Fibroblast of villous mesenchyme (primary cell): Measurements from ENCODE around the gene MSI1. TPM values are rescaled to one million over a fixed set of nuclear protein-coding genes. Genes with fewer than 3 reads are reported as not detected.
"Not testable (repeated sequence)": the region's sequence is repeated elsewhere in the genome, so short reads cannot be mapped to it uniquely, and the experiment has no call there.

Source experiments
- DNase-seq: peaks from one replicate; pipeline ENCODE4 v3.0.0-alpha.2; 2010; ENCODE audit warnings: low read depth
- H3K4me3 ChIP-seq: 2 replicates; pipeline ENCODE4 v1.5.1; 2011; ENCODE audit warnings: low read depth, mild to moderate bottlenecking, low read length
- CTCF ChIP-seq: IDR thresholded peaks from 2 replicates; pipeline ENCODE4 v1.5.1; 2012; ENCODE audit warnings: low read depth, mild to moderate bottlenecking, low read length; ENCODE audit not compliant: insufficient read depth
- total RNA-seq: library from RNA; depleted of rRNA; stranded (reverse); fragments of >200 nt; gene quantifications from 2 replicates; pipeline ENCODE4 v1.2.3, GENCODE V29; 2012

The MSI1 gene
- total RNA-seq, 1 donor: not detected

- H3K4me3 ChIP-seq: no peak overlapping the region
- peak; percentile 12 for TF ChIP-seq CTCF
- DNase-seq: no peak
Observed at GRCh38 chr12:120346681-120347080, 22.3 kb downstream of the MSI1 start.

DNA sequence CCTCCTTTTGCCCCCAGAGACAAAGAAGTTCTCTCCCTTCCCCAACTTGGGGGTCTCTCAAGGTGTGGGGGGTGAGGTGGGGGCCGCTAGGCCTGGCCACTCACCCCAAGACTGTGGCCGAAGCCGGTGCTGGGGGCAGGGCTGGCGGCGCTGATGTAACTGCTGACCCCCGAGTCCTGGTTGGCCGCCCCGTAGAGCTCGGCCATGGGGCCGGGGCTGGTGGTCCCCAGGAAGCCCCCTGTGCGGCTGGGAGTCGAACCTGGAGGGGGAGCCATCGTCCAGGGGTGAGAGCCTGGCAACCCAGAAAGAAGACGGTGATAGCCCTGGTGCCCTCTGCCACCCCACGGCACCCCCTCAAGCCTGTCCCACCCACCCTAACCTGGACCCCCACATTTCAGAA is 22.9 kb downstream of the MSI1 start:
- no peak for TF ChIP-seq CTCF
- DNase-seq: no peak
- H3K4me3 ChIP-seq: no peak overlapping the region

- no peak for TF ChIP-seq CTCF
- DNase-seq: no peak
- no peak overlapping the region for H3K4me3 ChIP-seq
Observed at GRCh38 chr12:120343692-120344091, 25.3 kb downstream of the MSI1 start.

GRCh38 chr12:120343039-120343537 is 25.9 kb downstream of the MSI1 start:
- DNase-seq: no peak
- no peak overlapping the region for H3K4me3 ChIP-seq
- no peak for TF ChIP-seq CTCF

DNA sequence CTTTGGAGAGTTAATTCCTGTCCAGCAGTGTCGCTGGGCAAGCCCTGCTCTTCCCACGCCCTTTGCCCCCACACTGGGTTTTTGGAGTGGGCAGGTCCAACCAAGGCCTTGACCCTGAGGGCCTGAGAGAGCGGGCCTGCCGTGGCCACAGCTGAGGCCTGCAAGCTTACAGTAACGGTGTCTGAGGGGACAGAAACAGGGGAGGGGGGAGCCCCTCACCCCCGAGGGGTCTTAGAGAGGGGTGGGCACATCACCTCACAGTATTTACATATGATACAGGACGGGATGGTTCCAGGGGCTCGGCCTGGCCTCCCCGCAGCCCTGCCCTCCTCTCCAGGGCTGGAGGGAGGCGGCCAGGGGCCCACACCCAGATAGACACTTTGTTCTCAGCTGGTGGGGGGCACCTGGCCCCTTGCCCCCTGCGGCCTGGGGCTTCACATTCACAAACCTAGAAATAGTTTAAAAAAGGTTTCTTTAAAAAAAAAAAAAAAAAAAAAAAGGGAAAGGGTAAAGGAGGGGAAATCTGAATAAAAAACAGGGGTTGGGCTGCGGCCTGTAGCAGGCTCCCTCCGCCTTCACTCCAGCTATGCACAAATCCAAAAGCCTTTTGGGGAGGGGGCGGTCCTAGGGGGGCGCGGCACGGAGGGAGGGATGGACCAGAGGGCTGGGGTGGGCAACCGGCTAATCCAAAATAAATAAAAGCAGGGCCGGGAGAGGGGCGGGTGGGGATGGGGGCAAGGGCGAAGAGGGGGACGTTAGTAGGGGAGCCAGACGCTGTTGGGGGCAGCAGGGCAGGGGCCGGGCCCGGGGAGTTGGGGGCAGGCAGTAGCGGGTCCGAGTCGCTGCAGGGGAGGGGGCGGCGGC is 26.6 kb downstream of the MSI1 start:
- TF ChIP-seq CTCF: no peak
- H3K4me3 ChIP-seq: no peak overlapping the region
- no peak for DNase-seq

DNA sequence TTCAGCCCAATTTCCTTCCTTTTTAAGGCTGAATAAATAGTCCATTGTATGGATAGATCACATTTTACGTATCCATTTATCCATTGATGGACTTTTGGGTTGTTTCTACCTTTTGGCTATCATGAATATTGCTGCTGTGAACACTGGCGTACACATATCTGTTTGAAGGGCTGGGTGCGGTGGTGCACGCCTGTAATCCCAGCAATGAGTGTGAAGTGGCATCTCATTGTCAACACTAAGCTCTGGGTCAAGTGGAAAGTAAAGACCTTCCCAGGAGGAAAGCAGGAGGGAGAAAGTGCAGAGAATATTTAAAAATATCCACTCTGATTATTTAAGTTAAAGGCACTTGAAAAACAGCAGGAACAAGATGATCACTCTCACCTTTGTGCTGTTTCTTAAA is 29.7 kb downstream of the MSI1 start:
- TF ChIP-seq CTCF: no peak
- DNase-seq: no peak
- no peak overlapping the region for H3K4me3 ChIP-seq

- TF ChIP-seq CTCF: no peak
- DNase-seq: no peak
- H3K4me3 ChIP-seq: no peak overlapping the region
Observed at GRCh38 chr12:120337730-120338129, 31.2 kb downstream of the MSI1 start.

GRCh38 chr12:120336392-120336791 is 32.6 kb downstream of the MSI1 start:
- not testable (repeated sequence) for DNase-seq, H3K4me3 ChIP-seq
